ENCODE measurements around the gene C14orf39.

C14orf39 gene, protein sequence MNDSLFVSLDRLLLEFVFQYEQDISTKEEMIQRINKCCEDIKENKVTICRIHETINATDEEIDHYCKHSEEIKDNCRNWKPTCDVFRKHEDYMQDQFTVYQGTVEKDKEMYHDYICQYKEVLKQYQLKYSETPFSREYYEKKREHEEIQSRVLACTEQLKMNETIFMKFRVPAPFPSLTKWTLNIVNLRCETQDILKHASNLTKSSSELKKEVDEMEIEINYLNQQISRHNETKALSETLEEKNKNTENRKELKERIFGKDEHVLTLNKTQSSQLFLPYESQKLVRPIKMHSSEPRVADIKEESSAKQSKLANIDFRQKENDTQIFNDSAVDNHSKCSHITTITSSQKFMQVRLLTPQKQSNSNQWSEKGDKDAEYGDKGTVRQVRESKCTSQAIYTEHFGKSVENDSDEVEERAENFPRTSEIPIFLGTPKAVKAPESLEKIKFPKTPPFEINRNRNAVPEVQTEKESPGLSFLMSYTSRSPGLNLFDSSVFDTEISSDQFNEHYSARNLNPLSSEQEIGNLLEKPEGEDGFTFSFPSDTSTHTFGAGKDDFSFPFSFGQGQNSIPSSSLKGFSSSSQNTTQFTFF

DNA sequence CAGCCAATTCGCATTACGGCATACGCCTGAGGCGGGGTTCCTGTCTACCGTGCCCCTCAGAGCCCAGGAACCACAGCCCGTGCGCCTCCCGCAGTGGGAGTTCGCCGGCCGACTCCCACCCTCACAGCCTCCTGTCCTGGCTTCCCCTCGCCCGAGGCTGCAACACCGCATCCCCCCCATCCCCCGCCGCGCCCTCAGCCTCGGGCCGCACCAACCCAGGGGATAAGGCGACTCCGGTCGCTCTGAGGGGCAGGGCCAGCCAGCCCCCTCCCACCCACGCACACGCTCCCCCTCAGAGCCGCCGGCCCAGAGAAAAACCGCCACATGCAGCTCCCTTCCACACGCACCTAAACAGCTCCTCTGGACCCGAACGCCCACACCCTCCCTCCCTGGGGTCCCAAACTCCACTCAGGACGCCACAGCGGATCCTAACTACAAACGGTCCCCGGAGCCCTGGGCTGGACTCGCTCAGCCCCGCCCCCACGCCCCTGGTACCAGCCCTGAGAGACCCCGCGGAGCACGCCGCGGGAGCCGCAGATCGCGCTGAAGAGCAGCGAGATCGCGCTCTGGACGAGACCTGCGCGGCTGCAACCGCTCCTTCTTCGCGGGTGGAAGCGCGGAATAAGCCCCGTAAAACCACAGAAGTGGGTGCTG, at the start of gene C14orf39:
TSS of gene C14orf39 (minus strand) at position 466 of the 654 bp plus-strand sequence. CDS start 985 bp downstream, outside the sequence.
- TF ChIP-seq GATA2 (IDR thresholded peaks at IDR 0.05; ENCODE audit: low read depth, low read length) (no peak), GATA3 (IDR thresholded peaks at IDR 0.05; ENCODE audit: low read depth, low read length) (no peak)

DNA sequence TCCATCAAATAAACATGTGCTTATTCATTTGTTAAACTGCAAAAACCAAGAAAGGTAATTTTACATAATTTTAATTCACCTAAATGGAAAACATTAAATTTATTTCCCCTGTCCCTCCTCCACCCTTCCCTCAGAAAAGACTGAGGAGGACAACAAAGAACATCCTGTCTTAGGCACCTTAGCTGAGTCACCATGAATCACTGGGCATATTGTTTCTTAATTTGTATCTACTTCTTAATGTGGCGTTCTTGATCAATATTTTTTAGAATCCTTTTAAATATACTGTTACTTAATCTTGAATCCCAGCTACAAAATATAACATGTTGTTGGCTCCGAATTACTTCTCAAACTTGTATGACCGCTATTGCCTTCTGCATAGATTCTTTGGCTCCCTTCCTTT, 46.6 kb upstream of the C14orf39 start:
- TF ChIP-seq GATA2 (IDR thresholded peaks at IDR 0.05; ENCODE audit: low read depth, low read length): no peak
- TF ChIP-seq GATA3 (IDR thresholded peaks at IDR 0.05; ENCODE audit: low read depth, low read length): no peak

DNA sequence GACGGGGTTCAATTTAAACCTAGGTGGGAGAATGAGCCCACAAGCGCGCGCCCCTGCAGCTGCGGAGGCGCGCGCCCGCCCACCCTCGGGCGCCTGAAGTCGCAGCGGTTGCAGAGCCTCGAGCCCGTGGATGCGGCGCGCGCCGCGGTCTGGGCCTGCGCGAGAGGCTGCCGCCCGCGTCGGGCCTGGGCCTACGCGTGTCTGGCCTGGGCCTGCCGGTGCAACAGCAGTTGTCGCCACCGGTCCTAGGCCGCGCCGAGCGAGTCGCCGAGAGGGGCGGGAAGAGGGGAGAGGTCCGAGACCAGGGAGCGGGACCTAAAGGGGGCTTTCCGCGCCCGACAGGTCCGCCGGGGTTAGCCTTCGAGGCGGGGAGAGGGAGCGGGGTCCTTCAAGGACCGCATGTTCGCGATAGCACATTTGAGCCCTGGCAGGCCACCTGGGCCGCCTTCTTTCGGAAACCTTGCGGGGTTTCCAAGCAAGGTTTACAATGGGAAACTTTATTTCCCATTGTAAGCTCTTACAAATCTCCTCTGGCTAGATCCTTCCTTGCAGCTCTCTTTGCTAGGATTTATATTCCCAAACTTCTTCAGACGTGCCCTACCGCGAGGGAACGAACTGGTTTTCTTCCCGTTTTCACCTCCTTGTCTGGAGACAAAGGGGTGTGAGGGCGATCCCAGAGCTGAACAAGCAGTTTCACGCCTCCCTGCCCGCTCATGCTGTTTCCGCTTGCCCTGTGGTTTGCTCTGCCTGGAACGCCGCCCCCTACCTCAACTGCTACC, 29.8 kb upstream of the C14orf39 start:
- no peak for TF ChIP-seq GATA2 (IDR thresholded peaks at IDR 0.05; ENCODE audit: low read depth, low read length)
- no peak for TF ChIP-seq GATA3 (IDR thresholded peaks at IDR 0.05; ENCODE audit: low read depth, low read length)

DNA sequence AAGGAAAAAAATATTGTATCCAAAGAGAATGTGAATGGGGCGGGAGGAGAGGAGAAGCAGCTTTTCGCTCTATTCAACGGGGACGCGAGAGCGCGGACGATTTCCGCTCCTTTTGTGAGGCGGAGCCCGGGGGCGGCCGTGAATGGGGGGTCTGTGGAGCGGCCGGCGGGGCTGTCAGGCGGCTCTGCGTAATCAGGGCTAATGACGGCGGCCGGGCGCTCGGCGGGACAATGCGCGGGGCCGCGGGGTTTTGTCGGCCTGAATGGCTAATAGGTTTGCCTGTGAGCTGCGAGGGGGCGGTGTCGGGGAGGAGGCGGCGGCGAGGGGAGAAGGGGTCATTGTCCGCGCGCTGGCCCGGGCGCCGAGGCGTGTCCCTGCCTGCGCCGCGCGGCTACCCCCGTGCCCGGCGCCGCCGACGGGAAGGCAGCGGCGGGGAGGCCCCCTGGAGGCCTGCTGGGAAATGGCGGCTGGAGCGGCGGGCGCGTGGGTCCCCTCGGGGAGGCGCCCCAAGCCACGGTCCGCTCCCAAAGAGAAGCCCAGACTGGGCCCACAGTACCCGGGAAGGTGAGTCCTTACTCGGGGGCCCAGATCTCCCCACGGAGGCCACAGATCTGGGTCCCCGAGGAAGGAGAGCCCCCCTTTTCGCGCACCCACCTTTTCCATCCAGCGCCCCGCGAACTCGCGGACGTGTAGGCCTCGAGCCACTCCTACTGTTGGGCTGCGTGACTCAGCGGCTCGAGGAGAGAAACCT, 29.1 kb upstream of the C14orf39 start:
- TF ChIP-seq GATA3 (IDR thresholded peaks at IDR 0.05; ENCODE audit: low read depth, low read length) (no peak), GATA2 (IDR thresholded peaks at IDR 0.05; ENCODE audit: low read depth, low read length) (no peak)

DNA sequence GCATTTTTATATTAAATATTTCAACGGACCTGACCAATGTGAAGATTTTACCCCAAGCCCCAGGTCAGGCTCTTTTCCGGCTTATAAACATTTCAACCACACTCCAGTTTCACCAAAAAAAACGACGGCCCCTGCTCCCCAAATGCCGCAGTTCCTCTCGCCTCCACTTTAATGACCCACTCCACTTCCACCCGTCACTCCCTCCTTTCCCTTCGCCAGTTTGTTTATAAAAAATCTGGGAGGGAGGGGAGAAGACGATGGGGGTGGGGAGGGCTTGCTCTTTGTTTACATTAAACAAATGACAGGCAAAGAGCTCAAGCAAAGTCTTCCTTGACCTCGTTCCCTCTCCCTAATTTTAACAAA, 28.5 kb upstream of the C14orf39 start:
- TF ChIP-seq GATA2 (IDR thresholded peaks at IDR 0.05; ENCODE audit: low read depth, low read length) (no peak), GATA3 (IDR thresholded peaks at IDR 0.05; ENCODE audit: low read depth, low read length) (no peak)

DNA sequence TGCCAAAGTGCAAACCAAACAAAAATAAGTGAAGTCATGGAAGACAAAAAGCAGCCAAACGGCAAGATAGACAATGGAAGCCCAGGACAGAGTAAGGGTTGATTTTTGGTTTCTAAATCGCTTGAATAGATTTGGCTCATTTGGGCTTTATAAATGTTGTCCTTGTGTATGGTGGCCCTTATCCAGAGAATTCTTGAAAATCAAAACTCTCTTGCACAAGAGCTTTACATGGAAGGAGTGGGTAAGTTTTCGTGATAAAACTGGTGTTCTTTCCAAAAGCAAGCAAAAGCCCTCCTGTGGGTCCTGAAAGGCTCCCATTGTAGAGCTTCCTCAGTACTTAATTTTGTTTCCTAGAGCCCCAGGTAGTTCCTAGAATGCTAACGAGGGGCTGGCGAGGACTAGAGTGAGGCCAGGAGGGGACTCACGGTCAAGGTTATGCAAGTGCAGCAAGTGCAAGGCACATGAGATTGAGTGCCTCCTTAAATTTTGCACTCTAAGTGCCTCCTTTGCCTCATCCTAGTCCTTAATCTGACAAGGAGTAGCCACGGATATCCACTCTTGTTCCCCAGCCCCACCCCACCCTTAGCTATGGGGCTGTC, 27.2 kb upstream of the C14orf39 start:
- TF ChIP-seq GATA3 (IDR thresholded peaks at IDR 0.05; ENCODE audit: low read depth, low read length) (no peak), GATA2 (IDR thresholded peaks at IDR 0.05; ENCODE audit: low read depth, low read length) (no peak)

DNA sequence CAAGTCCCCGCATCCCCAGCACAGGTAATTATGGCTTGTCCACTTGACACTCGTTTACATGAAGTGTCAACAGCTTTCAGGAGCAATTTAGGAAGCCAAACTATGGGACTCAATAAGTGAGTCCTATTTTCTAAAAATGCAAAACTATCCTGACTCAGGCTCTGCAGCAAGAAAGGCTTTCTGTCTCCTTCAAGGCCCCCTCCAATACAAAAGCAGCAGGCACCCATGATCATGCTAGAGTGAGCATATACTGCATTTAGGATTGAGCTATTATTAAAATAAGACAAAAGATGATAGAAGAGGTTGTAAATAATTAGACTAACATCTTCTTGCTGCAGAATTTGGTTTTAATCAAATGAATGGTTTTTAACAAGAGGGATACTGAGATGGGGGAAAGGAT, 26.3 kb upstream of the C14orf39 start:
- no peak for TF ChIP-seq GATA2 (IDR thresholded peaks at IDR 0.05; ENCODE audit: low read depth, low read length)
- no peak for TF ChIP-seq GATA3 (IDR thresholded peaks at IDR 0.05; ENCODE audit: low read depth, low read length)

DNA sequence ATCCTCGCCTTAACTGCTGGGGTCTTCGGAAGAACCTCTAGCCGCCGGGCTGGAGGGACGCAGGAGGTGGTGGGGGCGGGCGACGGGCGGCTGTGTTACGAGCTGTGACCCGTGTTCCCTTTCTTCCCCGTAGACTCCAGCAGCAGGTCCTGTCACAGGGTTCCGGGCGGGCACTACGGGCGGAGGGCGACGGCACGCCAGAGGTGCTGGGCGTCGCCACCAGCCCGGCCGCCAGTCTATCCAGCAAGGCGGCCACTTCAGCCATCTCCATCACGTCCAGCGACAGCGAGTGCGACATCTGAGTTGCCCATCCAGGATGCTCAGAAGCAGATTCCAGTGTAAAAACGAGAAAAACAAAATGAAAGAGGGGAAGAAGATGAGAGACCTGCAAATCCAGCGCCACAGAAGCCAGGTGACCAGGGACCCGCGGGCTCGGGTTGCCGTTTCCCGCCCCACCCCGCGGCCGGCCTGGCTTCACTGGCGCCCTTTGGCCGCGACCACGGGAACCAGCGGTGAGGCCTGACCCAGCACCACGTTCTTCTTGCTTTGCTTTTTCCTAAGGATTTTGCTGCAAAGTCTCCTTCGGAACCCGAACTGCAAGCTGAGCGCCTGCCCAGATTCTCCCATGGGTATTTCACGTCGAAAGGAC, 25.2 kb upstream of the C14orf39 start:
- TF ChIP-seq GATA2 (IDR thresholded peaks at IDR 0.05; ENCODE audit: low read depth, low read length): no peak
- TF ChIP-seq GATA3 (IDR thresholded peaks at IDR 0.05; ENCODE audit: low read depth, low read length): no peak

DNA sequence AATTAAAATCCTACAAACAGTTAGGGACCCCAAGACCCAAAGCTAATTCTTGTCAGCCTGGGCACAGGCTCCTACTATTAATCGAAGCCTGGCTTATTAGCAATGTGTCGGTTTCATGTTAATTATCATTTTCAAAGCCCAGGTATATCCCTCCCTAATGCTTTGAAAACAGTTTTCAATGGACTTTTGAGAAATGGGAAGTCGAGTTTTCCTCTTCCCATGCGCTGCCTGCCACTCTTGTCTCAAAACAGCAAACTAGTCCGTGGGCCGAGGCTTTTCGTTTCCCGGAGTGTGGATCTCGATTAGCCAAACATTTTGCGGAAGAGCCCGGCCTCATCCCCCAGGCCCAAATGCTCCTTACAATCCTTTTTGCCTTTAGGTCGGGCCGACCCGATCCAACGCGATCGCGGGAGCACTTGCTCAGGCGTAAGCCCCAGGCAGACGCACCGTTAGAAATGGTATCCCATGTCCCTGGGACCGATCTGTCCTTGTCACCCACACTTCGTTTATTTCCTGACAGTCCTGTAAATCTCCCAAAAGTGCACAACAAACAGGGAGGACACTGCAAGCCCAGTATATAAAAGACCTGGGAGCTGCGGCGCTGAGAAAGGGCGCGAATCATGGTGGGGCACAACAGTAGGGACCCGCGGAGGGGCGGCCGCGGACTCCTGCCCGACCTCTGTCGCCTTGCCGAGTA, 24.5 kb upstream of the C14orf39 start:
- no peak for TF ChIP-seq GATA2 (IDR thresholded peaks at IDR 0.05; ENCODE audit: low read depth, low read length)

DNA sequence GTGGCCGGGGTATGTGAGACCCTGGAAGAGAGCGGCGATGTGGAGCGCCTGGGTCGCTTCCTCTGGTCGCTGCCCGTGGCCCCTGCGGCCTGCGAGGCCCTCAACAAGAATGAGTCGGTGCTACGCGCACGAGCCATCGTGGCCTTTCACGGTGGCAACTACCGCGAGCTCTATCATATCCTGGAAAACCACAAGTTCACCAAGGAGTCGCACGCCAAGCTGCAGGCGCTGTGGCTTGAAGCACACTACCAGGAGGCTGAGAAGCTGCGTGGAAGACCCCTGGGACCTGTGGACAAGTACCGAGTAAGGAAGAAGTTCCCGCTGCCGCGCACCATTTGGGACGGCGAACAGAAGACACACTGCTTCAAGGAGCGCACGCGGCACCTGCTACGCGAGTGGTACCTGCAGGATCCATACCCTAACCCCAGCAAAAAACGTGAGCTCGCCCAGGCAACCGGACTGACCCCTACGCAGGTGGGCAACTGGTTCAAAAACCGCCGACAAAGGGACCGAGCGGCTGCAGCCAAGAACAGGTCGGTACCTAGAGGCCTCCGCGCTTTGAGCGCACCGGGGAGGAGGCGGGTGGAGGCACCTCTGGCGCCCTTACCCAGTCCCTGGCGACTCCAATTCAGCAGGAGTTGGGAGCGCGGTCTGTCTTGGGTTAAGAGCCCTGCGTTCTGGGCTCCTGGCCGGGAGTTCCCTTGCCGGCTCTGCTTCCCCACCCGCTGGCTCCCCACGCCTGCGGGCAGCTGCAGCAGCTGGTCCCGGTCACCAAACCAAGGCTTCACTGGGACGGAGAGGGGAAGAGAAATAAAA, 23.8 kb upstream of the C14orf39 start:
- TF ChIP-seq GATA2 (IDR thresholded peaks at IDR 0.05; ENCODE audit: low read depth, low read length) (no peak), GATA3 (IDR thresholded peaks at IDR 0.05; ENCODE audit: low read depth, low read length) (no peak)

DNA sequence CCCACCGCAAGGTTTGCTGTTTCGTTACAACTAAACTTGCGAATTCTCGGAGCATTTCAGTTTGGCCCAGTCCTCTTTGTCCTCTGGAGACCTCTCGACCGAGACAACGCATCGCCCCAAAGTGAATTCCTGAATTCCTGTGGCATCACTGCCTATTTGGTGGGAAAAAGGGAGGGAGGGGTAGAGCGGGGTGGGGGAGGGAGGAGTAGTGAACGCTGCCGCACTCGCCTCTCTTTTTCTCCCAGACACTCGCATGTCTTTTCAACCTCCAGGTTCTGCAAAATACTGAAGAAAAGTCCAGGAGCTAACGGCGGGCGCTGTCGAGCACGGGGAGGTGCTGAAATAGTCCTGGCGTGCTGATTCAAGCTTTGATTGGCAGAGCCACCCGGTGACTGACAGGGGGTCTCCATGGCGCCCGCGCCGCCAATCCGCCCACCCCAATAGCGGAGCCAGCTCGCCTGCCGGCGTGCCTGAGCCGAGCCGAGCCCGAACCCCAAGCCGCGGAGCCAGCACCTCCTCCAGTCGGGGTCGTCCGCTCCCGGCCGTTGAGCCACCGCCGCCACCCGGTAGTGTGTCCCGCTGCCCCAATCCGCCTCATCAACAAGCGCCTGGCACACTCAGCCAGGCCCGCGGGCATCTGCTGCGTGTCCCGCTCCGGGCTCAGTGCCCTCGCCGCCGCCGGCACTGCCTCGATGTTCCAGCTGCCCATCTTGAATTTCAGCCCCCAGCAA, 23.0 kb upstream of the C14orf39 start, which contains the start of gene SIX6:
TSS of gene SIX6 (plus strand) at position 440 of the 731 bp plus-strand sequence. CDS start at position 693, 253 bp downstream.
- TF ChIP-seq GATA3 (IDR thresholded peaks at IDR 0.05; ENCODE audit: low read depth, low read length) (no peak), GATA2 (IDR thresholded peaks at IDR 0.05; ENCODE audit: low read depth, low read length) (no peak)
